Measurements from ENCODE around the gene AKT1. TPM values are rescaled to one million over a fixed set of nuclear protein-coding genes. Genes with fewer than 3 reads are reported as not detected.

The AKT1 gene
- total RNA-seq, 6 experiments from 2014 or later, result 66.7 to 92.1 (median 83.9) TPM

DNA sequence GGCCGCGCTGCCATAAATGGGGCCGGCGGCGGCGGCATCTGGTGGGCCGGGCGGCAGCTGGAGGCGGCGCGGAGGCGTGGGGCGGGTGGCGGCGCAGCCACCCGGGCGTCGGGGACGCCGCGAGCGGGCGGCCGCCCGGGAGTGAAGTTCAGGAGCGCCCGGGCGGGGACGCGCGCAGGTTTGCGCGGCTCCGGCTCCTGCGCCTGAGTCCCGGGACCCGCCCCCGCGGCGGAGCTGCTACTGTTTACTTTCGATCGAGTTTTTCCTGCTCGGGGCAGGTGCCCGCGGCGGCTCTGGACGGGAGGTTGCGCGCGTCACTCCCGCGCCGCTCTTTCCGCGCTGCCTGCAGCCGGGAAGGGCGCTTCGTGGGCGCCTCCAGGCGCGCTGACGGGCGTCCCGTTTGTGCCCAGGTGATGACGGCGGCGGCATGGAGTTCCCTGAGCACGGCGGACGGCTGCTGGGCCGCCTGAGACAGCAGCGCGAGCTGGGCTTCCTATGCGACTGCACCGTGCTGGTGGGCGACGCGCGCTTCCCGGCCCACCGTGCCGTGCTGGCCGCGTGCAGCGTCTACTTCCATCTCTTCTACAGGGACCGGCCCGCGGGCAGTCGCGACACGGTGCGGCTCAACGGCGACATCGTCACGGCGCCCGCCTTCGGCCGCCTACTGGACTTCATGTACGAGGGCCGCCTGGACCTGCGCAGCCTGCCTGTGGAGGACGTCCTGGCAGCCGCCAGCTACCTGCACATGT, 5.4 kb upstream of the AKT1 start, which contains the start of gene ZBTB42:
Gene ZBTB42 (plus strand): TSS at position 331 of the 749 bp plus-strand sequence. CDS start 97 bp downstream, at position 428.
- ATAC-seq (peak; percentile 64 to 79 (median 70)), DNase-seq (peak; percentile 87 to 93 (median 91))
- peak within 1 kb of the TSS; percentile 69 to 79 (median 75) for H3K4me3 ChIP-seq
- intact Hi-C loops (cut with DNase I), result no loop called here
- TF ChIP-seq, protein P1, sequence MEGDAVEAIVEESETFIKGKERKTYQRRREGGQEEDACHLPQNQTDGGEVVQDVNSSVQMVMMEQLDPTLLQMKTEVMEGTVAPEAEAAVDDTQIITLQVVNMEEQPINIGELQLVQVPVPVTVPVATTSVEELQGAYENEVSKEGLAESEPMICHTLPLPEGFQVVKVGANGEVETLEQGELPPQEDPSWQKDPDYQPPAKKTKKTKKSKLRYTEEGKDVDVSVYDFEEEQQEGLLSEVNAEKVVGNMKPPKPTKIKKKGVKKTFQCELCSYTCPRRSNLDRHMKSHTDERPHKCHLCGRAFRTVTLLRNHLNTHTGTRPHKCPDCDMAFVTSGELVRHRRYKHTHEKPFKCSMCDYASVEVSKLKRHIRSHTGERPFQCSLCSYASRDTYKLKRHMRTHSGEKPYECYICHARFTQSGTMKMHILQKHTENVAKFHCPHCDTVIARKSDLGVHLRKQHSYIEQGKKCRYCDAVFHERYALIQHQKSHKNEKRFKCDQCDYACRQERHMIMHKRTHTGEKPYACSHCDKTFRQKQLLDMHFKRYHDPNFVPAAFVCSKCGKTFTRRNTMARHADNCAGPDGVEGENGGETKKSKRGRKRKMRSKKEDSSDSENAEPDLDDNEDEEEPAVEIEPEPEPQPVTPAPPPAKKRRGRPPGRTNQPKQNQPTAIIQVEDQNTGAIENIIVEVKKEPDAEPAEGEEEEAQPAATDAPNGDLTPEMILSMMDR (IDR thresholded peaks at IDR 0.05), result no peak
- peak; percentile 72 for TF ChIP-seq POLR2A (IDR thresholded peaks at IDR 0.05)
- H3K4me1 ChIP-seq, result peaks cover 3 to 26% (median 11%) of the 10 kb centered on the region in 4 donors
- H3K36me3 ChIP-seq, result no peaks in the 10 kb centered on the region
- H3K9me3 ChIP-seq, result no peaks in the 10 kb centered on the region
- no CpG with 5 or more reads among the region's 105 CpGs for WGBS (ENCODE audit: insufficient coverage, low coverage, low lambda C conversion rate, missing lambda C conversion rate)
- peak within 1 kb of the TSS; percentile 72 to 96 (median 94) for H3K27ac ChIP-seq
- no peaks in the 10 kb centered on the region for H3K27me3 ChIP-seq

- Histone ChIP-seq H3K4me1 (peaks cover 3 to 28% (median 11%) of the 10 kb centered on the region in 4 donors), H3K9me3 (no peaks in the 10 kb centered on the region), H3K4me3 (peak overlapping the region; percentile 38 to 75 (median 44)), H3K27ac (peak overlapping the region; percentile 72 to 96 (median 94)), H3K27me3 (no peaks in the 10 kb centered on the region), H3K36me3 (no peaks in the 10 kb centered on the region)
- ATAC-seq (peak; percentile 70 to 76 (median 74)), DNase-seq (peak; percentile 87 to 92 (median 90))
- TF ChIP-seq, protein P1 (IDR thresholded peaks at IDR 0.05), result peak; percentile 23 to 38 (median 26)
- TF ChIP-seq POLR2A (IDR thresholded peaks at IDR 0.05), result no peak
- 0% methylated on average over 8 of the region's 83 CpGs for WGBS (ENCODE audit: insufficient coverage, low coverage, low lambda C conversion rate, missing lambda C conversion rate)
- intact Hi-C loops (cut with DNase I), result no loop called here
These were observed 4.6 kb upstream of the AKT1 start for GRCh38 chr14:104800015-104800770.

- DNase-seq, result peak in 1 of 3 donors; percentile 50
- no peak for ATAC-seq
- no peaks in the 10 kb centered on the region for H3K27me3 ChIP-seq
- H3K9me3 ChIP-seq, result no peaks in the 10 kb centered on the region
- peak overlapping the region in 1 of 3 donors; percentile 44 for H3K4me3 ChIP-seq
- peak overlapping the region; percentile 72 to 96 (median 94) for H3K27ac ChIP-seq
- no peak for TF ChIP-seq POLR2A (IDR thresholded peaks at IDR 0.05)
- TF ChIP-seq, protein P1 (IDR thresholded peaks at IDR 0.05), result no peak
- H3K4me1 ChIP-seq, result peaks cover 3 to 29% (median 11%) of the 10 kb centered on the region in 4 donors
- intact Hi-C loops (cut with DNase I), result no loop called here
- H3K36me3 ChIP-seq, result no peaks in the 10 kb centered on the region
- WGBS (ENCODE audit: insufficient coverage, low coverage, low lambda C conversion rate, missing lambda C conversion rate), result 54% methylated on average over 16 of the region's 21 CpGs
These were observed 3.9 kb upstream of the AKT1 start for GRCh38 chr14:104799244-104800014.
